GM10847 (cell line): ENCODE data around the gene MBD3L4.
"Not testable (repeated sequence)": the region's sequence is repeated elsewhere in the genome, so short reads cannot be mapped to it uniquely, and the experiment has no call there.

ENCODE experiments used
- POLR2A ChIP-seq: IDR thresholded peaks from 2 replicates; pipeline ENCODE4 v1.6.1; 2011; ENCODE audit not compliant: insufficient read length; ENCODE audit errors: extremely low read depth

Gene MBD3L4

GRCh38 chr19:7040079-7040478 is at the start of gene MBD3L4:
MBD3L4 (minus strand) TSS chr19:7040179; CDS start chr19:7040144, 35 bp downstream.
- TF ChIP-seq POLR2A: not testable (repeated sequence)

- TF ChIP-seq POLR2A: no peak
Measured at GRCh38 chr19:7088999-7089398, 49.0 kb upstream of the MBD3L4 start.

- TF ChIP-seq POLR2A: no peak
Measured at GRCh38 chr19:7083076-7083956, 43.3 kb upstream of the MBD3L4 start.

- no peak for TF ChIP-seq POLR2A
Measured at GRCh38 chr19:7078008-7078407, 38.0 kb upstream of the MBD3L4 start.

- TF ChIP-seq POLR2A: no peak
Measured at GRCh38 chr19:7076151-7076550, 36.2 kb upstream of the MBD3L4 start.

- no peak for TF ChIP-seq POLR2A
Measured at GRCh38 chr19:7074705-7075282, 34.8 kb upstream of the MBD3L4 start.

- TF ChIP-seq POLR2A: no peak
Measured at GRCh38 chr19:7072541-7072940, 32.6 kb upstream of the MBD3L4 start.

GRCh38 chr19:7069904-7070226 is 29.9 kb upstream of the MBD3L4 start:
- no peak for TF ChIP-seq POLR2A

- TF ChIP-seq POLR2A: peak; percentile 89
Measured at GRCh38 chr19:7069042-7069903, 29.3 kb upstream of the MBD3L4 start, which contains the start of gene ZNF557. ZNF557 (plus strand) TSS chr19:7069703; CDS start chr19:7075075, 5,372 bp downstream.

- TF ChIP-seq POLR2A: no peak
Measured at GRCh38 chr19:7068599-7068998, 28.6 kb upstream of the MBD3L4 start.

- TF ChIP-seq POLR2A: no peak
Measured at GRCh38 chr19:7067716-7068115, 27.7 kb upstream of the MBD3L4 start.

GRCh38 chr19:7063764-7064418 is 23.9 kb upstream of the MBD3L4 start:
- no peak for TF ChIP-seq POLR2A

- no peak for TF ChIP-seq POLR2A
Measured at GRCh38 chr19:7063339-7063738, 23.4 kb upstream of the MBD3L4 start.

- not testable (repeated sequence) for TF ChIP-seq POLR2A
Measured at GRCh38 chr19:7058576-7058975, 18.6 kb upstream of the MBD3L4 start, which contains the start of gene MBD3L3. MBD3L3 (minus strand) TSS chr19:7058676; CDS start chr19:7058605, 71 bp downstream.

GRCh38 chr19:7049021-7049420 is 9.0 kb upstream of the MBD3L4 start, which contains the start of gene MBD3L2:
MBD3L2 (plus strand) TSS chr19:7049321; CDS start chr19:7049374, 53 bp downstream.
- TF ChIP-seq POLR2A: not testable (repeated sequence)
